OCI-LY1 (cell line): ENCODE data around the gene SEPHS1.

ENCODE experiments used
- CTCF ChIP-seq: fragments of 200-600 bp; sonication (generic), shearing (Covaris generic); IDR thresholded peaks from 2 replicates; pipeline ENCODE4 v1.5.1; 2017; ENCODE audit warnings: mild to moderate bottlenecking, antibody characterized with exemption, low read length, moderate library complexity, mixed read lengths
- EZH2 ChIP-seq: fragments of 200-600 bp; sonication (generic), shearing (Covaris generic); IDR thresholded peaks from 2 replicates; pipeline ENCODE4 v1.8.0; 2017; ENCODE audit warnings: borderline replicate concordance, mixed run types, mild to moderate bottlenecking, antibody characterized with exemption, low read length, moderate library complexity, mixed read lengths

- TF ChIP-seq CTCF (no peak), EZH2 (no peak)
Observed at GRCh38 chr10:13319166-13319565, 28.9 kb downstream of the SEPHS1 start.
